Activated naive CD8-positive, alpha-beta T cell treated with anti-CD3 and anti-CD28 coated beads, Interleukin-2, amount 10 ng/mL, durations not matched to agents 7 days and 5 days (primary cell): ENCODE results near the gene APH1B. TPM values are rescaled to one million over a fixed set of nuclear protein-coding genes. Genes with fewer than 3 reads are reported as not detected.
A peak's percentile ranks its signal among the peaks of the same experiment; 100 is the strongest.
"Not testable (repeated sequence)": the region's sequence is repeated elsewhere in the genome, so short reads cannot be mapped to it uniquely, and the experiment has no call there.

Source experiments
- ATAC-seq: fragments of 150-1000 bp; cut with Tn5 transposase; one replicate; pipeline ENCODE4 v1.10.0; 2021; ENCODE audit warnings: low read depth, moderate library complexity
- POLR2A ChIA-PET: fragments of 350-600 bp; sonication (Branson Sonifier 250); formaldehyde crosslinking; loops from one replicate; lab custom pipeline; 2021; ENCODE audit warnings: antibody characterized with exemption; lab: Charles Lee
- DNase-seq: peaks from one replicate; pipeline ENCODE4 v3.0.0; 2021
- H3K27ac Mint-ChIP-seq: one replicate; pipeline ENCODE4 v1.8.0; 2022; ENCODE audit warnings: mild to moderate bottlenecking, mixed read lengths
- H3K27me3 Mint-ChIP-seq: one replicate; pipeline ENCODE4 v1.8.0; 2022; ENCODE audit warnings: mild to moderate bottlenecking, moderate library complexity, mixed read lengths
- H3K36me3 Mint-ChIP-seq: one replicate; pipeline ENCODE4 v1.8.0; 2021; ENCODE audit warnings: mild to moderate bottlenecking, mixed read lengths
- H3K4me1 Mint-ChIP-seq: one replicate; pipeline ENCODE4 v1.8.0; 2021; ENCODE audit warnings: mixed read lengths
- H3K4me3 Mint-ChIP-seq: one replicate; pipeline ENCODE4 v1.8.0; 2022; ENCODE audit warnings: mild to moderate bottlenecking, moderate library complexity, mixed read lengths
- H3K9me3 Mint-ChIP-seq: one replicate; pipeline ENCODE4 v1.8.0; 2021; ENCODE audit warnings: mixed read lengths
- total RNA-seq, 2 experiments: library from RNA; stranded (reverse); gene quantifications; one replicate each; pipeline ENCODE4 v1.2.3, GENCODE V29; 2021

APH1B gene
- total RNA-seq, 2 experiments from 2014 or later: 17.9 to 19.1 TPM

DNA sequence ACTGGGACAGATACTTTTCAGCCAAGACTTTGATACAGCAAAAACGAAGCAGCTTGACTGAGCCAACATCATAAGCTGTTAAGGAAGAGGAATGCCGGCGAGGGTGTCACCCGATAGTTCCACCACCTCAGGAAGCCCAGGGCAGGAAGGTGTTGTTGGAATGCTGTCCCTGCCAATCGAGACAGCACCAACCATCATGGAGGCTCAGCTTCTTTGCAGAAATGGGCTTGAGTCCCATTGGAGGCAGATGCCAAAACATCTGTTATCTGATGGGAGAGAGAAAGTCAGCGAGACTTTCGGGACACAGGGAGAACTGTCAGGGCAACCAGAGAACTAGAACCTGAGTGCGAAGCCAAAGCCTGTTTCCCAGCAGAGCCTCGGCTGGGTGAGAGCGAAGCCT, 53.5 kb downstream of the APH1B start:
- ATAC-seq (no peak), DNase-seq (no peak)
- Mint-ChIP-seq H3K36me3 (no peaks in the 10 kb centered on the region), H3K4me3 (no peak overlapping the region), H3K27ac (no peak overlapping the region), H3K9me3 (no peaks in the 10 kb centered on the region), H3K4me1 (no peaks in the 10 kb centered on the region), H3K27me3 (no peaks in the 10 kb centered on the region)
- POLR2A ChIA-PET: no interaction called here

DNA sequence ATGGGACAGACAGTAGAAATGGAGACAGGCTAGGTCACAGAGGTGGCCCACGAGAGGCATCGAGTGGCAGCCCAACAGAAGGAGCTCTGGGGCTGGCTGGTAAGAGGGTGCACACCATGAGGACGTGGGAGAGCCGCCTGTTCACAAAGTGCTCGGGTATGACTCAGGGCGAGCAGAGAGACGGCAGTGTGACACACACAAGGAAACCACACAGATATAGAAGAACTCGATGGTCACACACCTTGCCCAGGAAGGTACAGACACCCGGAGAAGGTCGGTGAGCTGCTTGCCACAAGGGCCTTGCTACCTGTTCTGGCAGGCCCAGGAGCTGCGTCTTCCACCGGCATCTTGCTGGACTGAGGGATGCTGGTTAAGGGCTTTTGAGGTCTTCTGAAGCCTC, 54.1 kb downstream of the APH1B start:
- H3K27ac Mint-ChIP-seq: no peak overlapping the region
- POLR2A ChIA-PET: interaction anchor here (0.6 kb wide), 1 partner anchor 122 kb away, joined by 3 read pairs; no protein-coding TSS in a partner anchor
- ATAC-seq (no peak), DNase-seq (no peak)
- no peaks in the 10 kb centered on the region for H3K4me1 Mint-ChIP-seq
- H3K36me3 Mint-ChIP-seq: no peaks in the 10 kb centered on the region
- no peaks in the 10 kb centered on the region for H3K9me3 Mint-ChIP-seq
- no peaks in the 10 kb centered on the region for H3K27me3 Mint-ChIP-seq
- H3K4me3 Mint-ChIP-seq: no peak overlapping the region

DNA sequence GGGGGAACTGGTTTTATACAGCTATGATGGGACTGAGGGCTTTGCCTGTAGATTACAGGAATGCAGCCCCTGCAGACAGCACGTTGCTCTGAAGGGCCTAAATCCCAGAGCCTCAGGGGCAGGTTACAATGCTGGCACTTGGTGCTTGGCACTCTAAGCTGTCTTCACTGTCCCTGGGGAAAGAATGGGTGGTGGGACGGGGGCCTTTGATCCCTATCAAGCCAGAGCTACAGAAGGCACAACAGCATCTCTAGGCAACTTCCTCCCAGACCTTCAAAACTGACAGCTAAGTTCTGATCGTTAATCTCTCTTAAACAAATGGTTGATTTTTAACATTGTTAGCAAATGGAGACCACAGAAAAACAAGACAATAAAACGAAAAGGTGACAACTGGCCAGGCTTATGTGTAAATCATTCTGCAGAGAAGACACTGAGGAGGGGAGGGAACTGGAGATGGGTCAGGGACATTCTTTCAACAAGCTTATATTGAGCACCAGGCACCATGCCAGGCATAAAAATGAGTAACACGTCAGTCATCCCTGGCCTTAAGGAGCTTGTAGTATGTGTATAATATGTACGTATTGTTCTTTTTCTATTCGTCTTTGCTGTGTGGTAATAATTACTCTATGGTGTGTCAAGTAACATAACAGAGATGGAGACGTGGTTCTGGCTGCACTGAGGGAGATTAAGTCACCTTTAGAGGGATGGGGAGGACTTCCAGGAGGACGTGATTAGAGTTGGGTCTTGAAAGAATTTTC, 55.1 kb downstream of the APH1B start:
- DNase-seq (no peak), ATAC-seq (no peak)
- Mint-ChIP-seq H3K9me3 (no peaks in the 10 kb centered on the region), H3K4me1 (no peaks in the 10 kb centered on the region), H3K36me3 (no peaks in the 10 kb centered on the region), H3K27ac (no peak overlapping the region), H3K27me3 (no peaks in the 10 kb centered on the region), H3K4me3 (no peak overlapping the region)
- POLR2A ChIA-PET: no interaction called here

DNA sequence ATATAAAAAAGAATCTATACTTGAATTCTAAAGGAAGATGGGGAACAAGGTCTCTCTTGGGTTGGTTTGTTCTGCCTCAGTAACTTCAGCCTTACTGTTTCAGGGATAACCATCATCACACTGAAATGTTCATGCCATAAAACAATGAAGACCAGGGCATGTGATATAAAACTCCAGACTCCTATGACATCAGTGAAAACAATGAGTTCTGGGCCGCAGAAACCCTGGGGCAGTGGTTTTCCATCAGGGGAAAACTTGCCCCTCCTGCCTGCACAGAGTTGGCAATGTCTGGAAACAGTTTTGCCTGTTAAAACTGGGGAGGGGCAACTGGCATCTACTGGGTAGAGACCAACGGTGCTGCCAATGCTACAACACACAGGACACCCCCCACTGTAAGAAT, 57.4 kb downstream of the APH1B start:
- no peaks in the 10 kb centered on the region for H3K36me3 Mint-ChIP-seq
- H3K4me3 Mint-ChIP-seq: no peak overlapping the region
- no peaks in the 10 kb centered on the region for H3K4me1 Mint-ChIP-seq
- H3K27ac Mint-ChIP-seq: no peak overlapping the region
- H3K9me3 Mint-ChIP-seq: no peaks in the 10 kb centered on the region
- H3K27me3 Mint-ChIP-seq: peaks cover 1% of the 10 kb centered on the region
- DNase-seq: no peak
- POLR2A ChIA-PET: no interaction called here
- ATAC-seq: no peak

DNA sequence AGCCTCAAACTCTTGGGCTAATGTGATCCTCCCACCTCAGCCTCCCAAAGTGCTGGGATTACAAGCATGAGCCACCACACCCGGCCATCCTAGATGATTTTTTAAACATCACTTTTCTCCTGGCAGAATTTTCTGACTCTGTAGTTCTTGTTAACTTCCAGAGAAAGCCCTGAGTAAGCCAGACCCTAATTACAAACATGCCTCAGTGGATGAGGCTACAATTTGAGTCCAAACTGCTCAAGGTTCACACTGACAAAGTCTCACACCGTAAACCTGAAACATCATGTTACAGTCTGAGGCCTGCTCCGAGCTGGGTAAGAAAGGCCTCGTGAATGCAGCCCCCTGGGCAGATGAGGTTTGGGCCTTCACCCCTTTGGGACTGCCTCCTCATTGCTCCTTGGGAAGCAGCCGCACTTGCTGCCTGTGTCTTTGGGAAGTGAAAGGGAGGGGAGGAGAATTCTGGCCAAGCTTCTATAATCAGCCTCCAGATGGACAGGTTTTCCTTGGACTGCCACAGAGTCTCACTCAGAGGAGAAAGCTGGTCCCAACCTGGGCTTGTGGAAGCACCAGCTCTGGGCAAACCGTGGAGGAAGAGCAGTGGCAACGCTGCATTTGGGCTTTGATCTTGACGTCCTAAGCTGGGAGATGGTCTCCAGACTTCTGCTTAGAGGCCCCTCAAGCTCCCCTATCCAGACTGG, 58.3 kb downstream of the APH1B start:
- POLR2A ChIA-PET: no interaction called here
- Mint-ChIP-seq H3K9me3 (no peaks in the 10 kb centered on the region), H3K27ac (no peak overlapping the region), H3K4me1 (no peaks in the 10 kb centered on the region), H3K36me3 (no peaks in the 10 kb centered on the region), H3K27me3 (peaks cover 3% of the 10 kb centered on the region), H3K4me3 (no peak overlapping the region)
- no peak for DNase-seq
- no peak for ATAC-seq

DNA sequence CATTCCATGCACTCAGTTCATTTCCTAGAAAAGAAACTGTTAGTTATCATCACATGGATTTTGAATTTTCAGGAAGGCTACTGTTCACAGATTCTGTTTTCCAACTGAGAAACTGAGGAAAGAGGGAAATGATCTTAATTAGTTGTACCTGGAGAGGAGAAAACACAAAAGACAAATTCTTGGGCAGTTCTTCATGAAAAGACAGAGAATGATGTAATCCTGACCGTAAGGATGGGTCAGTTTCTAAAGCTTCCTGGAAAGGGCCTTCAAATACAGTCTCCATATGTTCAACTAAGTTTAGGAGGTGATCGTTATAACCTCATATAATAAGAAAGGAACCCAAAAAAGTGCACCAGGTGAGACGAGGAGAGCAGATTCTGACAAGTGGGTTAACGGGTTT, 59.6 kb downstream of the APH1B start:
- POLR2A ChIA-PET: no interaction called here
- Mint-ChIP-seq H3K4me1 (no peaks in the 10 kb centered on the region), H3K4me3 (no peak overlapping the region), H3K9me3 (no peaks in the 10 kb centered on the region), H3K36me3 (no peaks in the 10 kb centered on the region), H3K27ac (no peak overlapping the region), H3K27me3 (peaks cover 3% of the 10 kb centered on the region)
- DNase-seq (no peak), ATAC-seq (no peak)

DNA sequence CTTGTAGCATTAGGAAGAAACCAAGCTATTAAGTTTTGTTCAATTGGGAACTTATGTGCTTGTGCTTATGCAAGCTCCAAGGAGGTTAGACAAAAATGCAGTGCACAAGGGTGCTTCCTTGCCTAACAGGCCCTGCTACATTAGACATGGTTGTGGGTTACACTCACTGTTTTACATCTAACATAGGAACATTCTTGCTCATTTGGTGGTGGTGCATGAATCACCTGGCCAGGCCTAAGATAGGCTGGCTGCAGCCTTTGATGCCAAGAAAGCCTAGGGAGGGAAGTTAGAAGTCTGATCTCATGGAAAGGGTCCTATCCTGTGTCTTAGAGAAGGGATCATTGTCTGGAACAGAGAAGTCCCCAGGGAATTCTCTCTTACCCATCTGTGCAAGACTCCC, 60.8 kb downstream of the APH1B start:
- H3K9me3 Mint-ChIP-seq: no peaks in the 10 kb centered on the region
- H3K36me3 Mint-ChIP-seq: no peaks in the 10 kb centered on the region
- no peak overlapping the region for H3K27ac Mint-ChIP-seq
- H3K27me3 Mint-ChIP-seq: peaks cover 3% of the 10 kb centered on the region
- DNase-seq (no peak), ATAC-seq (no peak)
- no peak overlapping the region for H3K4me3 Mint-ChIP-seq
- POLR2A ChIA-PET: no interaction called here
- peaks cover 2% of the 10 kb centered on the region for H3K4me1 Mint-ChIP-seq

DNA sequence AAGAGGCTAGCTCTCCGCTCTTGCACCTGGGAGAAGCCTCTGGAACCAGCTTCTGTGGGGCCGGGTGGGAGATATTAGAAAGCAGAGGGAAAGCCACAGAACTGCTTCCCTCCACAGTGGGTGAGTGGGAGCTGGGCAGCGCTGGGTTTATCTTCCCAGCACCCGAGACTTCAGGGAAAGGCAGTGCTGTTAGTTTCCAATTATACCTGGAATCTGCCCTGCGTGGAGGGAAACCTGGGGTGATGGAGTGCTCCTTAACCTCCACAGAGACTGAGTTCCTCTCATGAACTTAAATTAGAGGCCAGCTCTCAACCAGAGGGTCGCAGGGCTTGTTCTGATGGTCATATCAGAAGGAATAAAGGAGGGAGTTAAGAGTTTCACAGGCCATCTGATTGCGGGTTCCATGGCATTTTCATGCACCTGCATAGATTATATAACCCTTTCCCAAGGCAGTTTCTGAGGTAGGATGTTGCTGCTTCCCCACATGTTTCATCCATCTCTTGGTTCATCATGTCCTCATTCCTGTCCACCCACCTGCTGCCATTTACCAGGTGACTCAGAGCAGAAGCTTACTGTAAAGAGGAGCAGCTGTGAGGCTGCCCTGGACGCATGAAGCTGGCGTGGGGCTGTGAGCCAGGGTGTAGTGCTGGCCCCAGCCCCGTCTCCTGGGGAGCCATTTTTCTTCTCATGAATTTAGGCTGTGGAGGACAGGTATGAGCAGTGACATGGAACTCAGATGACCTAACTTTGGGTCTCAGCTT, 61.8 kb downstream of the APH1B start:
- ATAC-seq (no peak), DNase-seq (no peak)
- POLR2A ChIA-PET: no interaction called here
- H3K27me3 Mint-ChIP-seq: peaks cover 3% of the 10 kb centered on the region
- H3K27ac Mint-ChIP-seq: no peak overlapping the region
- H3K4me1 Mint-ChIP-seq: peaks cover 2% of the 10 kb centered on the region
- no peaks in the 10 kb centered on the region for H3K9me3 Mint-ChIP-seq
- no peaks in the 10 kb centered on the region for H3K36me3 Mint-ChIP-seq
- no peak overlapping the region for H3K4me3 Mint-ChIP-seq

DNA sequence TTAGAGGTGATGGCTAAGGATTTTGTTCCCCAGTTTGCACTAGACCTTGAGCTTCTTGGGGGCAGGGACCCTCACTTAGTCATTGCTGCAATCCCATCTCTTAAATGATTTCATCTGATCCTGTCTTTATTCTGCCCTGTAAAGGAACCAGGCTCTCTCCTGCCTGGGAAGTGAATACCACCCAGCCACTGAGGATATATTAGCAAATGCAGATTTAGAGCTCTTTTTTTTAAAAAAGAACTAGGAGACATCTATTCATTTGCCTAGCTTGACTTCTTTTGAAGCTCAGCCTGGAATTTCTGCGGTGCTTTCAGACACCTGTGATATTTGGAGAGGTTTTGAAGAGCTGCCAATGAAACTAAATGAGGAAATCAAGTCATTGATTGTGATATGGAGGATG, 62.4 kb downstream of the APH1B start:
- H3K4me1 Mint-ChIP-seq: peaks cover 2% of the 10 kb centered on the region
- no peak overlapping the region for H3K27ac Mint-ChIP-seq
- H3K27me3 Mint-ChIP-seq: peaks cover 5% of the 10 kb centered on the region
- H3K4me3 Mint-ChIP-seq: no peak overlapping the region
- DNase-seq: no peak
- H3K9me3 Mint-ChIP-seq: no peaks in the 10 kb centered on the region
- no peak for ATAC-seq
- no peaks in the 10 kb centered on the region for H3K36me3 Mint-ChIP-seq
- POLR2A ChIA-PET: no interaction called here

DNA sequence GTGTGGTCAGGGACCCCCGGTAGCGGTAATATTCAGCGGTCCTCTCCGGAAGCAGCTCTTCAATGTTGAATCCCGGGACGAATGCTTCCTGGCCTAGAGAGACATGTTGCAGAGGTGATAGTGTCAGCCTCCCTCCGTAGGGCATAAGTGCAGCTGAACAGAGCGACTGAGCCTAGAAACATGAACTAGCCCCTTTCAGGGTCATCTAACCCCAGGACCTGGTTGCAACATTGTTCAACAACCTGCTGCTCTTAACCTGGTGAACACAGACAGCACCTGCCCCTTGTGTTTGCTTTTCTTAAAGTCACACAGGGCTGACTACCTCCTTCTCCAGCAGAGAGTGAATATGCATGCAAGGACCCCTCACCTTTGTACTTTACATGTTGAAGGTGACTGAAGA, 62.9 kb downstream of the APH1B start:
- H3K4me3 Mint-ChIP-seq: no peak overlapping the region
- no peak for ATAC-seq
- H3K27ac Mint-ChIP-seq: no peak overlapping the region
- POLR2A ChIA-PET: no interaction called here
- no peak for DNase-seq
- peaks cover 8% of the 10 kb centered on the region for H3K27me3 Mint-ChIP-seq
- no peaks in the 10 kb centered on the region for H3K36me3 Mint-ChIP-seq
- no peaks in the 10 kb centered on the region for H3K9me3 Mint-ChIP-seq
- peaks cover 2% of the 10 kb centered on the region for H3K4me1 Mint-ChIP-seq

DNA sequence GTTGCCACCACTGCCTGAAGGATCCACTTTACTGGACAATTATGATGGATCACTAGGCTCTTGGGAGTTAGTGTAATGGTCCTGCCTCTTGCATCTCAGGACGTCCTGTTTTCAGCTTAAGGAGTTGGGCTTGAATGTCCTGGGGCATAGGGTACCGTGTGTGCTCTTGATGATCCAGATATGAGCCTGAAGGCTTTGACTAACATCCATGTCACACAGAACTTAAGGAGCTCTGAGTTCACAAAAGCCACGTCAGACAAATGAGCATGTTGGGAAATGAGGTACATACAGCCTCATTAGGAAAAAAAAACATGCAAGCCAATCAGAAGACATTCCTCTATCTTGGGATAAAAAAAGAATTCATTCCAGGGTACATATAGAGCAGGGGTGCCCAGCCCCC, 63.5 kb downstream of the APH1B start:
- Mint-ChIP-seq H3K4me1 (peaks cover 2% of the 10 kb centered on the region), H3K36me3 (no peaks in the 10 kb centered on the region), H3K27ac (no peak overlapping the region), H3K27me3 (peaks cover 8% of the 10 kb centered on the region), H3K4me3 (no peak overlapping the region), H3K9me3 (no peaks in the 10 kb centered on the region)
- DNase-seq (no peak), ATAC-seq (no peak)
- POLR2A ChIA-PET: interaction anchor here (0.6 kb wide), 1 partner anchor 60 kb away, joined by 4 read pairs; no protein-coding TSS in a partner anchor

DNA sequence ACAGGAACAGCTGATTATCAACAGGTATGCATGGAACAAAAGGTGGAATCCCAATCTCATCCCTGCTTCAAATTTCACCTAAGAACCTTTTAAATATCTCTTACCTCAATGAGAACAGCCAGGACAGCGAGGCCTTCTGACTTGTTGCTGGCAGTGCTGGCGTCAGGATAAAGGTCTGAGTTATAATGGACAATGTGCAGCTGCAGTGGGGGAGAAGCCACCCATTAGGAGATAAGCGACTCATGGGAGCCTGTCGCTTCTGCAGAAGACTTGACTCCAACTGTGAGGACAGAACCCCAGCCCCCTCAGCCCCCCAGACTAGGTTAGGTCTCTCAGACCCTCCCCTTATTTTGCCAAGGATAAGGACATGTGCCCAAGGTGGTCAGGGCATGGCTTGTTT, 64.5 kb downstream of the APH1B start:
- DNase-seq (no peak), ATAC-seq (no peak)
- Mint-ChIP-seq H3K27ac (no peak overlapping the region), H3K4me1 (peaks cover 2% of the 10 kb centered on the region), H3K9me3 (no peaks in the 10 kb centered on the region), H3K36me3 (no peaks in the 10 kb centered on the region), H3K27me3 (peaks cover 11% of the 10 kb centered on the region), H3K4me3 (no peak overlapping the region)
- POLR2A ChIA-PET: no interaction called here

DNA sequence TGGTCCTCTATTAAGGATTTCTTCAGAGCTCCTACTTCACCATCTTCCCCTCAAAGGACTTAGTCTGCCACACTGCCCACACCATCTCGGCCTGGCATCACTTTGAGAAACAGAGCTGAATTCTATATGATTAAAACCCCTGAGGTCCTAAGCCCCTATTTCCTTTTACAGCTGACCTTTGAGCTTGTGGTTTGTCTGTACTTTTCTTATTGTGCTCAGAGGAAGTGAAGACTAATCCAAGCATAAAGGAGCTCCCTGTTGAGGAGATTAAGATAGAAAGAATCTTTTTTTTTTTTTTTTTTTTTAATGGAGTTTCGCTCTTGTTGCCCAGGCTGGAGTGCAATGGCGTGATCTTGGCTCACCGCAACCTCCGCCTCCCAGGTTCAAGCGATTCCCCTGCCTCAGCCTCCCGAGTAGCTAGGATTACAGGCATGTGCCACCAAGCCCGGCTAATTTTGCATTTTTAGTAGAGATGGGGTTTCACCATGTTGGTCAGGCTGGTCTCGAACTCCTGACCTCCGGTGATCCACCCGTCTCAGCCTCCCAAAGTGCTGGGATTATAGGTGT, 65.7 kb downstream of the APH1B start:
- ATAC-seq, H3K4me1 Mint-ChIP-seq, H3K4me3 Mint-ChIP-seq, H3K36me3 Mint-ChIP-seq, DNase-seq, H3K9me3 Mint-ChIP-seq: not testable (repeated sequence)
- peak overlapping the region; percentile 21 for H3K27ac Mint-ChIP-seq
- peaks cover 11% of the 10 kb centered on the region for H3K27me3 Mint-ChIP-seq
- POLR2A ChIA-PET: interaction anchor here (0.6 kb wide), 1 partner anchor 799 kb away, joined by 3 read pairs; no protein-coding TSS in a partner anchor
